Measurements from ENCODE around the gene TH. TPM values are rescaled to one million over a fixed set of nuclear protein-coding genes. Genes with fewer than 3 reads are reported as not detected.

TH gene
- total and polyA plus RNA-seq, 2 of the 4 experiments (the other 2 are of a cell fraction), result 0.10 TPM; not detected in 1

DNA sequence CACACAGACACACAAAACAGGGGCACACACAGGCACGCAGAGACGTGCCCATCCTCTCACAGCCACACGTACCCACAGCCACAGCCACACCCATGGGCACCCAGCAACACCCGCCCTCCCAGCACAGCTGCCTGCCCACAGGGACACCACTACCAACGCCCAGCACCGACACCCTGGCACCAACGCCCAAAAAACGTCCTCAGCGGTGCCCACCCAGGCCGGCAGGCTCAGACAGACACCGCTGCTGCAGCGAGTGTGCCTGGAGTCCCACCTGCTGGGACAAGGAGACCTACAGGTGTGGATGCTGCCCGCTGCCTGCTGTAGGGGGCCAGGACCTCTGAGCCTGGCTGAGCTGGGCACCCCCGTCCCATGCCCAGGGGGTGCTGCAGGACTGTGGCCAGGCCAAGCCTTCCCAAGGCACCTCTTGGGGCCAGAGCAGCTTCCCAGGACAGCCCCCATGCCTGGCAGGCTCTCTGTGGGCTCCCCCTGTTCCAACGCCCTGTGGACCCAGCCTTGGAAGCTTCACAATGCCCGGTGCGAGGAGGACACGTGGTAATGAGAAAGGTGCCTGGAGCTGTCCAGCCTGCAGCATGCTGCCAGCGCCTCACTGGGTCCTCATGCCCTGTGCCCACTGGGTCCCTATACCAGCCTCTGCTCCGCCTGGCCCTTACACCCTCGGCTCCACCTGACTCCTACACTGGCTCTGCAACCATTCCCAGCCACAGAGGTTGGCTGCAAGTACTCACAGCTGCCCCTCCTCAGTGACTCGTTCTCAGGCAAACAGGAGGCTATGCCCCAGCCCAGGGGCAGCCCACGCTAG lies 45.8 kb upstream of the TH start:
- no peak overlapping the region for H4K5ac ChIP-seq (ENCODE audit: low read depth, low read length)
- no peak overlapping the region for H3K4me3 ChIP-seq (ENCODE audit: insufficient read depth, low read depth, low read length)
- no peaks in the 10 kb centered on the region for H3K36me3 ChIP-seq (ENCODE audit: control insufficient read depth, insufficient read depth, low read length)
- no peak overlapping the region for H2AK9ac ChIP-seq (replicated peaks; ENCODE audit: low read depth, low read length, poor library complexity)
- H2AFZ ChIP-seq (replicated peaks; ENCODE audit: low read length, poor library complexity), result no peak overlapping the region
- ChIA-PET CTCF (no interaction called here), POLR2A (ENCODE audit: unreplicated experiment) (no interaction called here)
- H3K18ac ChIP-seq (ENCODE audit: low read depth, low read length), result no peak overlapping the region
- peaks cover 46% of the 10 kb centered on the region for H3K27me3 ChIP-seq (ENCODE audit: control insufficient read depth, insufficient read depth, low read length)
- H4K20me1 ChIP-seq (ENCODE audit: insufficient read depth, low read length), result no peaks in the 10 kb centered on the region; the same call in none of the 2 replicates
- dilution Hi-C loops (cut with HindIII; ENCODE audit: low sequenced_read_pairs, unreplicated experiment) (no loop called here), in situ Hi-C loops (cut with MboI; ENCODE audit: low sequenced_read_pairs) (no loop called here), intact Hi-C loops (cut with micrococcal nuclease) (no loop called here)
- WGBS, 2 experiments (ENCODE audit: extremely low coverage in 2 of 2, insufficient read length in 1 of 2), result 60% methylated on average over 8 of the region's 23 CpGs; no CpG with 5 or more reads in 1 of the 2 experiments
- no peak overlapping the region for H2BK15ac ChIP-seq (ENCODE audit: low read depth, low read length)
- H3K14ac ChIP-seq (replicated peaks; ENCODE audit: low read depth, low read length), result no peak overlapping the region
- H3K79me1 ChIP-seq (ENCODE audit: low read depth in 1 of 2, low read length in 2 of 2), result no peaks in the 10 kb centered on the region
- no peak overlapping the region for H3K27ac ChIP-seq (ENCODE audit: insufficient read depth, low read length)
- ATAC-seq (ENCODE audit: low read depth), result no peak
- no peak overlapping the region for H3K9ac ChIP-seq (ENCODE audit: low read depth, low read length)
- H4K91ac ChIP-seq (ENCODE audit: insufficient read depth, low read depth, low read length), result no peak overlapping the region
- H2AK5ac ChIP-seq (ENCODE audit: low read depth, low read length), result no peak overlapping the region
- no peak overlapping the region for H3K56ac ChIP-seq (ENCODE audit: extremely low read depth, insufficient read depth, low read length)
- no peaks in the 10 kb centered on the region for H3K9me1 ChIP-seq (ENCODE audit: insufficient read depth, low read length)
- no peak overlapping the region for H2BK5ac ChIP-seq (ENCODE audit: low read depth, low read length, poor library complexity, severe bottlenecking)
- no peak overlapping the region for H2BK20ac ChIP-seq (ENCODE audit: low read depth, low read length)
- H4K8ac ChIP-seq (ENCODE audit: low read depth in 2 of 2, low read length in 2 of 2), result no peak overlapping the region
- H2BK120ac ChIP-seq (ENCODE audit: low read depth, low read length), result no peak overlapping the region
- H3K4me2 ChIP-seq (ENCODE audit: low read depth, low read length), result no peak overlapping the region
- no peak overlapping the region for H3K4ac ChIP-seq (ENCODE audit: low read depth, low read length)
- TF ChIP-seq MAZ (IDR thresholded peaks at IDR 0.05; ENCODE audit: borderline replicate concordance, low read depth, low read length) (no peak), CTCF (conservative IDR thresholded peaks at IDR 0.05; ENCODE audit: low read depth, low read length) (no peak), ELK1 (IDR thresholded peaks at IDR 0.05; ENCODE audit: borderline replicate concordance, low read depth, low read length) (no peak), FOS (IDR thresholded peaks at IDR 0.05; ENCODE audit: low read depth, low read length) (no peak), BHLHE40 (IDR thresholded peaks at IDR 0.05; ENCODE audit: low read depth, low read length) (no peak), CHD1 (IDR thresholded peaks at IDR 0.05; ENCODE audit: low read depth, low read length) (no peak)
- BruUV-seq (replicated peaks), result no TSS peak
- no peaks in the 10 kb centered on the region for H3K9me3 ChIP-seq (ENCODE audit: control insufficient read depth, insufficient read depth, low read length)
- no peaks in the 10 kb centered on the region for H3K4me1 ChIP-seq (ENCODE audit: control insufficient read depth, insufficient read depth, low read length)
- no peak for DNase-seq
- H3K23ac ChIP-seq (ENCODE audit: low read depth, low read length), result no peak overlapping the region
